H1 (cell line): ENCODE data around the gene EGLN2.
"Not testable (repeated sequence)": the region's sequence is repeated elsewhere in the genome, so short reads cannot be mapped to it uniquely, and the experiment has no call there.

Source experiments
- JUN ChIP-seq: IDR thresholded peaks from 2 replicates; pipeline ENCODE4 v1.6.1; 2011; ENCODE audit warnings: low read depth, mild to moderate bottlenecking, improper control_type of control experiment, low read length
- JUND ChIP-seq: IDR thresholded peaks from 2 replicates; pipeline ENCODE4 v1.6.1; 2011; ENCODE audit warnings: mild to moderate bottlenecking, improper control_type of control experiment, low read length
- RAD21 ChIP-seq, 2 experiments: IDR thresholded peaks in 1 of 2; conservative IDR thresholded peaks in 1 of 2; 2 replicates each; pipeline ENCODE4 v1.6.1; 2011; ENCODE audit warnings: low read depth in 2 of 2, low read length in 2 of 2, improper control_type of control experiment in 1 of 2, inconsistent platforms in 1 of 2, mild to moderate bottlenecking in 1 of 2, moderate library complexity in 1 of 2

- not testable (repeated sequence) for TF ChIP-seq JUND; JUN; RAD21 (IDR thresholded peaks at IDR 0.05 in 1 of 2, conservative IDR thresholded peaks at IDR 0.05 in 1 of 2; ENCODE audit: low read depth in 2 of 2, low read length in 2 of 2)
Observed at GRCh38 chr19:40810649-40811408, 11.8 kb downstream of the EGLN2 start.
